NCI-H2227 treated with DMSO at 0.1 percent for 48 hours (cell line): ENCODE measurements around the gene PODXL2.
"Not testable (repeated sequence)": the region's sequence is repeated elsewhere in the genome, so short reads cannot be mapped to it uniquely, and the experiment has no call there.

Experiments used
- DNase-seq: peaks from one replicate; lab custom pipeline; 2025; lab: John Stamatoyannopoulos, UW

Gene PODXL2

GRCh38 chr3:127630811-127631714 is 2.1 kb downstream of the PODXL2 start:
- DNase-seq: no peak

GRCh38 chr3:127632035-127632820 is 3.2 kb downstream of the PODXL2 start:
- no peak for DNase-seq

- DNase-seq: no peak
Observed at GRCh38 chr3:127634653-127635052, 5.7 kb downstream of the PODXL2 start.

GRCh38 chr3:127637546-127637945 is 8.6 kb downstream of the PODXL2 start:
- no peak for DNase-seq

- DNase-seq: no peak
Observed at GRCh38 chr3:127637971-127638370, 9.0 kb downstream of the PODXL2 start.

- DNase-seq: no peak
Observed at GRCh38 chr3:127639173-127640041, 10.4 kb downstream of the PODXL2 start.

GRCh38 chr3:127640042-127640355 is 11.0 kb downstream of the PODXL2 start:
- no peak for DNase-seq

- no peak for DNase-seq
Observed at GRCh38 chr3:127644641-127645370, 15.8 kb downstream of the PODXL2 start.

GRCh38 chr3:127645371-127646015 is 16.5 kb downstream of the PODXL2 start:
- DNase-seq: no peak

- DNase-seq: no peak
Observed at GRCh38 chr3:127646501-127647046, 17.6 kb downstream of the PODXL2 start.

- no peak for DNase-seq
Observed at GRCh38 chr3:127647166-127647844, 18.3 kb downstream of the PODXL2 start.

GRCh38 chr3:127647845-127648204 is 18.8 kb downstream of the PODXL2 start:
- DNase-seq: no peak

GRCh38 chr3:127650236-127650635 is 21.3 kb downstream of the PODXL2 start:
- no peak for DNase-seq

GRCh38 chr3:127651516-127652172 is 22.7 kb downstream of the PODXL2 start:
- DNase-seq: no peak

- DNase-seq: peak; percentile 20
Observed at GRCh38 chr3:127652246-127652995, 23.4 kb downstream of the PODXL2 start.

GRCh38 chr3:127654374-127654773 is 25.4 kb downstream of the PODXL2 start:
- DNase-seq: no peak

GRCh38 chr3:127654993-127655392 is 26.0 kb downstream of the PODXL2 start:
- DNase-seq: not testable (repeated sequence)

GRCh38 chr3:127655641-127656040 is 26.7 kb downstream of the PODXL2 start:
- no peak for DNase-seq

- DNase-seq: no peak
Observed at GRCh38 chr3:127656906-127657305, 27.9 kb downstream of the PODXL2 start.
